ENCODE measurements around the gene L3MBTL4. TPM values are rescaled to one million over a fixed set of nuclear protein-coding genes. Genes with fewer than 3 reads are reported as not detected.
A peak's percentile ranks its signal among the peaks of the same experiment; 100 is the strongest.

Gene L3MBTL4
- total RNA-seq, 2 donors from 2014 or later, result 4.6 to 7.2 TPM

DNA sequence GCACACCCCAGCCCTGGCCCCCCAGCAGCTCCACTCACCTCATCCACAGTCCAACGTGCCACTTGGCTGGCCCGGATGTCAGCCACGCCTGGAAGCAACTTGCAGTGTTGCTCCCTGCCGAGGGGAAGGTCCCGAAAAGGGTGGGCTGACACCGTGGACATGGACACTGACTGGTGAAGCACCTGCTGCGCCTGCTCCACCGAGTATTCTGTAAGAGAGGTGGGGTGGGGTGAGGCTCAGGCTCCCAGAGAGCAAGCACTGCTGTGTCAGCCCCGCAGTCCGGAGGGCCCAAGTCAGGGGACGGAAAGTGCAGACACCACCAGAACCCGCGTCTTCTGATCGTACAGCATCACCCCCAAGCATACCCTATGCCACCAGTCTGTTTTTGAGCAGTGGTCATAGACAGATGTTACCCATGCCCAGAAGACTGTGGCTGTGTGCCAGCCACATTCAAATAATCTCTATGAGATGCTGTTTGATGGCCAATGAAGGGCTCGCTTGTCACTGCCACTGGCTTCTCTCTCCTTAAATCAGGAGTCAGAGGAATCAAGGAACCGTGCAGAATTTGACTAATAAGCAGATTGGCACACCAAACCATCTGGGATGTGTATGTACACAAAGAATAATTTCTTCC lies 445.2 kb downstream of the L3MBTL4 start:
- H3K9ac ChIP-seq (ENCODE audit: extremely low read depth, low read length, poor library complexity, severe bottlenecking), result no peak overlapping the region
- peak overlapping the region; percentile 44 for H3K27ac Mint-ChIP-seq
- no peak overlapping the region for H3K4me3 ChIP-seq (ENCODE audit: low read length)
- H3K4me1 ChIP-seq (ENCODE audit: control insufficient read depth, insufficient read depth, low read length), result peaks cover 7% of the 10 kb centered on the region
- no peaks in the 10 kb centered on the region for H3K36me3 ChIP-seq (ENCODE audit: control insufficient read depth, insufficient read depth, low read length)
- DNase-seq, result no peak
- no peak overlapping the region for H3K27ac ChIP-seq (ENCODE audit: low read depth, low read length)
- H3K9me3 Mint-ChIP-seq, result no peaks in the 10 kb centered on the region
- no peak overlapping the region for H3K4me3 Mint-ChIP-seq
- H3K27me3 ChIP-seq (ENCODE audit: control insufficient read depth, insufficient read depth, low read length, poor library complexity, severe bottlenecking), result no peaks in the 10 kb centered on the region
- no peaks in the 10 kb centered on the region for H3K27me3 Mint-ChIP-seq (ENCODE audit: insufficient read depth)
- H3K4me1 Mint-ChIP-seq, result peaks cover 26% of the 10 kb centered on the region
- no peaks in the 10 kb centered on the region for H3K9me3 ChIP-seq (ENCODE audit: control insufficient read depth, low read length)
- WGBS, 2 experiments (ENCODE audit: insufficient coverage in 1 of 2, insufficient read length in 1 of 2), result 92 to 99% methylated on average over 12 to 16 of the region's 16 CpGs
- no peaks in the 10 kb centered on the region for H3K36me3 Mint-ChIP-seq (ENCODE audit: low read depth)
- TF ChIP-seq, protein P1, sequence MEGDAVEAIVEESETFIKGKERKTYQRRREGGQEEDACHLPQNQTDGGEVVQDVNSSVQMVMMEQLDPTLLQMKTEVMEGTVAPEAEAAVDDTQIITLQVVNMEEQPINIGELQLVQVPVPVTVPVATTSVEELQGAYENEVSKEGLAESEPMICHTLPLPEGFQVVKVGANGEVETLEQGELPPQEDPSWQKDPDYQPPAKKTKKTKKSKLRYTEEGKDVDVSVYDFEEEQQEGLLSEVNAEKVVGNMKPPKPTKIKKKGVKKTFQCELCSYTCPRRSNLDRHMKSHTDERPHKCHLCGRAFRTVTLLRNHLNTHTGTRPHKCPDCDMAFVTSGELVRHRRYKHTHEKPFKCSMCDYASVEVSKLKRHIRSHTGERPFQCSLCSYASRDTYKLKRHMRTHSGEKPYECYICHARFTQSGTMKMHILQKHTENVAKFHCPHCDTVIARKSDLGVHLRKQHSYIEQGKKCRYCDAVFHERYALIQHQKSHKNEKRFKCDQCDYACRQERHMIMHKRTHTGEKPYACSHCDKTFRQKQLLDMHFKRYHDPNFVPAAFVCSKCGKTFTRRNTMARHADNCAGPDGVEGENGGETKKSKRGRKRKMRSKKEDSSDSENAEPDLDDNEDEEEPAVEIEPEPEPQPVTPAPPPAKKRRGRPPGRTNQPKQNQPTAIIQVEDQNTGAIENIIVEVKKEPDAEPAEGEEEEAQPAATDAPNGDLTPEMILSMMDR (conservative IDR thresholded peaks at IDR 0.05), result no peak

GRCh38 chr18:5967666-5968065 lies 447.0 kb downstream of the L3MBTL4 start:
- Histone ChIP-seq H3K9me3 (ENCODE audit: control insufficient read depth, low read length) (no peaks in the 10 kb centered on the region), H3K4me3 (ENCODE audit: low read length) (no peak overlapping the region), H3K36me3 (ENCODE audit: control insufficient read depth, insufficient read depth, low read length) (no peaks in the 10 kb centered on the region), H3K4me1 (ENCODE audit: control insufficient read depth, insufficient read depth, low read length) (peaks cover 7% of the 10 kb centered on the region), H3K9ac (ENCODE audit: extremely low read depth, low read length, poor library complexity, severe bottlenecking) (no peak overlapping the region), H3K27me3 (ENCODE audit: control insufficient read depth, insufficient read depth, low read length, poor library complexity, severe bottlenecking) (no peaks in the 10 kb centered on the region), H3K27ac (ENCODE audit: low read depth, low read length) (no peak overlapping the region)
- H3K27ac Mint-ChIP-seq, result no peak overlapping the region
- TF ChIP-seq, protein P1 (conservative IDR thresholded peaks at IDR 0.05), result no peak
- no peaks in the 10 kb centered on the region for H3K27me3 Mint-ChIP-seq (ENCODE audit: insufficient read depth)
- DNase-seq, result no peak
- no peak overlapping the region for H3K4me3 Mint-ChIP-seq
- no peaks in the 10 kb centered on the region for H3K9me3 Mint-ChIP-seq
- 91 to 97% methylated on average over 6 to 8 of the region's 8 CpGs for WGBS, 2 experiments (ENCODE audit: insufficient coverage in 1 of 2, insufficient read length in 1 of 2)
- peaks cover 26% of the 10 kb centered on the region for H3K4me1 Mint-ChIP-seq
- no peaks in the 10 kb centered on the region for H3K36me3 Mint-ChIP-seq (ENCODE audit: low read depth)

DNA sequence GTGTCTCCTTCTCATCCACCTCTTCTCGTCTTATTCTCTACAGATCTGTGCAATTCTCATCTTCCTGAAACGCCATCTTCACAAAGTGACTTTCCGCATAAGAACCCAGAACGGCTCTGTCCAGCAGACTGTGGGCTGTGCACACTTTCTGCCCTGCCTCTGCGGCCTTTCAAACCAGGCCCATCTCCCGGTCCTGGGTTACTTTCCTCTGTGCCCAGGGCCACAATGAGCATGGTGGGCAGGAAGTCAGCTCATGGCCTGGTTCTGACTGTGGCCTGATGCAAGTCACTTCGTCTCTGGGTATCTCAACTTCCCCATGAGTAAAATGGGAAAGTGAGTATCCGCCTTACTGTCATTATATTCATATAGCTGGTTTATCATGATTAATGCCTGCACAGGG lies 447.7 kb downstream of the L3MBTL4 start:
- 94 to 100% methylated on average over 3 to 8 of the region's 8 CpGs for WGBS, 2 experiments (ENCODE audit: insufficient coverage in 1 of 2, insufficient read length in 1 of 2)
- Histone ChIP-seq H3K9me3 (ENCODE audit: control insufficient read depth, low read length) (no peaks in the 10 kb centered on the region), H3K4me1 (ENCODE audit: control insufficient read depth, insufficient read depth, low read length) (peaks cover 7% of the 10 kb centered on the region), H3K27me3 (ENCODE audit: control insufficient read depth, insufficient read depth, low read length, poor library complexity, severe bottlenecking) (no peaks in the 10 kb centered on the region), H3K4me3 (ENCODE audit: low read length) (no peak overlapping the region), H3K27ac (ENCODE audit: low read depth, low read length) (no peak overlapping the region), H3K36me3 (ENCODE audit: control insufficient read depth, insufficient read depth, low read length) (no peaks in the 10 kb centered on the region), H3K9ac (ENCODE audit: extremely low read depth, low read length, poor library complexity, severe bottlenecking) (no peak overlapping the region)
- Mint-ChIP-seq H3K9me3 (no peaks in the 10 kb centered on the region), H3K4me1 (peaks cover 27% of the 10 kb centered on the region), H3K4me3 (no peak overlapping the region), H3K27ac (no peak overlapping the region), H3K36me3 (ENCODE audit: low read depth) (no peaks in the 10 kb centered on the region), H3K27me3 (ENCODE audit: insufficient read depth) (no peaks in the 10 kb centered on the region)
- DNase-seq, result no peak
- TF ChIP-seq, protein P1 (conservative IDR thresholded peaks at IDR 0.05), result no peak
